Erythroblast (primary cell): ENCODE results near the gene DCP1B.

Experiments
- GATA1 ChIP-seq: IDR thresholded peaks from 2 replicates; pipeline ENCODE4 v1.6.1; 2011; ENCODE audit warnings: low read depth, mild to moderate bottlenecking, control low read depth, low read length, moderate library complexity
- POLR2A ChIP-seq: IDR thresholded peaks from 2 replicates; pipeline ENCODE4 v1.6.1; 2011; ENCODE audit warnings: mild to moderate bottlenecking, low read length

DNA sequence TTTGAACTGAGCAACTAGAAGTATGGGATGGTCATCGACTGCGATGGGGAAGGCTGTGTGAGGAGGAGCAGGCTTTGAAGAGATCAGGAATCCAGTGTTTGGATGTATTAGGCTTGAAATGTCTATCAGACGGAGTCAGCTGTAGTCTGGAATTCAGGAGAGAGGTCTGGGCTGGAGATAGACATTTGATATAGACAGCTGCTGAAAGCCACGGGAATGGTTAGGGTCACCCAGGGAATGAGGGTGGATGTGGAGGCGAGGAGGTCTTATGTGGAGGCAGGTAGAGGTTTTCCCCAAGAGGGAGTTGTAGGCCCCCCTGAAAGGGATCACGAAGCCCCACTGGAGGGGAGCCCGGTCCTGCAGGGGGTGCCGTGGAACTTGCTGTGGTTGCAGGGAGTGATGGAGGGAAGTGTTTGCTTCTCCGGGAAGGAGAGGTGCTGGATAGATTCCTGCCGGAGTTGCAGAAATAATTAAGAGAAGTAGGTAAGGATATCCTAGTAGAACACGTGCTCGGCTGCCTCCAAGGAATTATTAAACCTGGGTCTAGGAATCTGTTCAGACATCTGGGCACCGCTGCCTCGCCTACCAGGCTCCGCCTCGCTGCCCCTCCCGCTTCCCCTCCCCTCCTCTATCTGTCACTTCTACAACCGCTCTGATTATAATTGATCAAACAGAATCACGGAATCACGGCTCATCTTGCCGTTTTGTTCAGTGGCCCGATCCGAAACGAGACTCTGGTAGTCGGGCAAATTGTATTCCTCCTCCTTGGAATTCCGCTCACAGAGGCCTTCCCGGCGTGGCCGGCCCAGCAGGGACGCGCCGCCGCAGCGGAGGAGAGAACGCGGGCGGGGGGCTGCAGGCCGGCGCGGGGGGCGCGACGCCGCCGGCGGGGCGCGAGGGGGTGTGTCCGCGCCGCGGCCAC, 47.7 kb upstream of the DCP1B start:
- TF ChIP-seq POLR2A (no peak), GATA1 (no peak)
